Heart left ventricle (tissue), 16 donors: ENCODE data around the gene RCCD1. TPM values are rescaled to one million over a fixed set of nuclear protein-coding genes. Genes with fewer than 3 reads are reported as not detected.

Source experiments
- ATAC-seq, 4 donors: fragments of 200-7000 bp; cut with Tn5 transposase; one replicate each; pipeline ENCODE4 v1.9.1; 2020 to 2022; ENCODE audit warnings: moderate library complexity in 4 of 4, mild to moderate bottlenecking in 3 of 4, moderate number of reproducible peaks in 1 of 4
- DNase-seq, 5 donors: peaks; one replicate each; pipeline ENCODE4 v3.0.0-alpha.2; 2020
- H3K27ac ChIP-seq, 12 donors: fragments of 200-600 bp; sonication (generic) in 4 of 12; one replicate each; pipeline versions ENCODE4 v1.5.0 to v1.8.0; 2016 to 2022; ENCODE audit warnings: mild to moderate bottlenecking in 2 of 12
- H3K27me3 ChIP-seq, 9 donors: fragments of 200-600 bp; sonication (generic) in 2 of 9; one replicate each; pipeline versions ENCODE4 v1.5.1 to v1.8.0; 2016 to 2022; ENCODE audit warnings: mild to moderate bottlenecking in 3 of 9
- H3K36me3 ChIP-seq, 9 donors: fragments of 200-600 bp; sonication (generic) in 2 of 9; one replicate each; pipeline versions ENCODE4 v1.5.0 to v1.8.0; 2018 to 2022; ENCODE audit warnings: mild to moderate bottlenecking in 2 of 9
- H3K4me1 ChIP-seq, 12 donors: fragments of 200-600 bp; sonication (generic) in 4 of 12; one replicate each; pipeline versions ENCODE4 v1.5.0 to v1.8.0; 2016 to 2022; ENCODE audit warnings: mild to moderate bottlenecking in 3 of 12
- H3K4me3 ChIP-seq, 12 donors: fragments of 200-600 bp; sonication (generic) in 4 of 12; one replicate each; pipeline versions ENCODE4 v1.5.0 to v1.8.0; 2017 to 2022; ENCODE audit warnings: mild to moderate bottlenecking in 9 of 12, moderate library complexity in 4 of 12
- H3K9me3 ChIP-seq, 12 donors: fragments of 200-600 bp; sonication (generic) in 4 of 12; one replicate each; pipeline versions ENCODE4 v1.5.0 to v1.8.0; 2016 to 2022; ENCODE audit warnings: mild to moderate bottlenecking in 1 of 12
- POLR2A ChIP-seq, 2 donors: fragments of 450-650 bp; IDR thresholded peaks; one replicate each; pipeline ENCODE4 v1.6.1; 2017; ENCODE audit warnings: antibody characterized with exemption in 2 of 2, mild to moderate bottlenecking in 2 of 2, moderate library complexity in 2 of 2
- WGBS, 4 donors: extraction: QIAGEN DNeasy Blood & Tissue Kit in 2 of 4; methylation state at CpG; one replicate each; pipeline versions ENCODE4 v1.1.5 to v1.1.7; 2013 to 2018; 5-methylcytosine and 5-hydroxymethylcytosine counted together
- intact Hi-C, 10 donors: fragments of 100-400 bp; cut with DNase I; formaldehyde crosslinking; loops; one replicate each; pipeline versions ENCODE4 v1.11.1 to v1.14.2; 2022
- polyA plus RNA-seq, 2 donors: library from polyadenylated mRNA; stranded (reverse); fragments of 200-250 nt; gene quantifications; one replicate each; pipeline ENCODE4 v1.2.3, GENCODE V29; 2013
- total RNA-seq, 9 donors: library from RNA; depleted of rRNA in 2 of 9; stranded (reverse); fragments of >200 nt in 2 of 9; fragmentation: NEBNext Ultra II Directional in 3 of 9; extraction: Animal tissue kit (Norgen Biotek cat#: 25700) in 3 of 9; gene quantifications; one replicate each; pipeline versions ENCODE4 v1.1.0 to v1.2.4, GENCODE V29; 2016 to 2023
- TF ChIP-seq, protein P1 (sequence below), 12 donors: fragments of 200-600 bp; sonication (generic) in 4 of 12; IDR thresholded peaks; one replicate each; pipeline versions ENCODE4 v1.5.0 to v1.8.0; 2018 to 2022; ENCODE audit warnings: antibody characterized with exemption in 12 of 12, mild to moderate bottlenecking in 5 of 12
- donor health status: ischemic (EF 13 %, LVEDD 7.1; RV severe dilation, severe dysfunction).
- donor health status: healthy with polysubstance abuse.
- donor health status: DM: no; HTN: yes; CAD: no.
- donor health status: DM: no; HTN: no; CAD: no.
- donor health status: ischemic (EF 25% LVEDD 6.9; RV normal size, moderate dysfunction).
- donor health status: ischemic (EF 25% LVEDD 5.7; RV mildly dilated, moderate dysfunction).
- donor health status: healthy.
- donor health status: DM: yes; HTN: yes; CAD: no.
- donor health status: ischemic (EF 35%, LVEDD 5.7; RV mildly dilated, moderate dysfunction).
- donor health status: nonischemic (EF 11% LVEDD 7.7; RV severe dilation, severe dysfunction).
- donor health status: DM: yes; HTN: yes; CAD: no.
- donor health status: PGD.
- donor health status: ischemic (EF 29% LVEDD 5.4; RV normal size, mild dysfunction).
- donor health status: nonischemic (EF 23%, LVEDD 6.1; RV moderate dilation, normal function).

Gene RCCD1
- total and polyA plus RNA-seq, 11 donors, result 5.4 to 11.1 (median 6.9) TPM

DNA sequence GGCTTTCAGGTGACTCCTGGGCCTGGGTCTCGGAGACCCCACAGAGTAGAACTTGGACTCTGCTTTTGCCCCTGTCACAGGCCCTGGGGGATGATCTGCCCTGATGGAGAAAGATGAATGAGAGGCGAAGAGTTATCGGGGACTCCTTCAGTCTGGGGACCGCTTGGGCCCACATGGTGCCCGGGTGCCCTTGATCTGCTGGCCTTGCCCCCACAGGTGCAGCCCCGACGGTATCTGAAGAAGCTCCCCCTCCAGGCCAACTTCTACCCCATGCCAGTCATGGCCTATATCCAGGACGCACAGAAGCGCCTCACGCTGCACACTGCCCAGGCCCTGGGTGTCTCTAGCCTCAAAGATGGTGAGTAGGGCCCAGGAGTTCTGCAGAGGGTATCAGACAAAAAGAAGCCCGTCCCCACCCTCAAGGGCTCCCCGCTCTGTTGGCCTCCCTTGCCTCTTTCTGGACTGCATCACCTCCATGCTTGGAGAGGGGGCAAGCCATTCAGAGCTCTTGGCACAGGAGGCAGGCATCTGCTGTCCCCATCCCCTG is 41.2 kb upstream of the RCCD1 start:
- Histone ChIP-seq H3K27me3 (no peaks in the 10 kb centered on the region), H3K9me3 (no peaks in the 10 kb centered on the region), H3K36me3 (peaks cover 8 to 100% (median 96%) of the 10 kb centered on the region in 9 donors), H3K4me1 (peaks cover 0 to 52% (median 16%) of the 10 kb centered on the region in 12 donors), H3K4me3 (no peak overlapping the region), H3K27ac (peak overlapping the region in 1 of 12 donors; percentile 42)
- intact Hi-C loops, result no loop called here
- 92 to 95% (median 94%) methylated on average over 11 to 12 of the region's 12 CpGs for WGBS, 4 donors
- DNase-seq (peak in 2 of 5 donors; percentile 6 to 27), ATAC-seq (no peak)
- TF ChIP-seq, protein P1, sequence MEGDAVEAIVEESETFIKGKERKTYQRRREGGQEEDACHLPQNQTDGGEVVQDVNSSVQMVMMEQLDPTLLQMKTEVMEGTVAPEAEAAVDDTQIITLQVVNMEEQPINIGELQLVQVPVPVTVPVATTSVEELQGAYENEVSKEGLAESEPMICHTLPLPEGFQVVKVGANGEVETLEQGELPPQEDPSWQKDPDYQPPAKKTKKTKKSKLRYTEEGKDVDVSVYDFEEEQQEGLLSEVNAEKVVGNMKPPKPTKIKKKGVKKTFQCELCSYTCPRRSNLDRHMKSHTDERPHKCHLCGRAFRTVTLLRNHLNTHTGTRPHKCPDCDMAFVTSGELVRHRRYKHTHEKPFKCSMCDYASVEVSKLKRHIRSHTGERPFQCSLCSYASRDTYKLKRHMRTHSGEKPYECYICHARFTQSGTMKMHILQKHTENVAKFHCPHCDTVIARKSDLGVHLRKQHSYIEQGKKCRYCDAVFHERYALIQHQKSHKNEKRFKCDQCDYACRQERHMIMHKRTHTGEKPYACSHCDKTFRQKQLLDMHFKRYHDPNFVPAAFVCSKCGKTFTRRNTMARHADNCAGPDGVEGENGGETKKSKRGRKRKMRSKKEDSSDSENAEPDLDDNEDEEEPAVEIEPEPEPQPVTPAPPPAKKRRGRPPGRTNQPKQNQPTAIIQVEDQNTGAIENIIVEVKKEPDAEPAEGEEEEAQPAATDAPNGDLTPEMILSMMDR (IDR thresholded peaks at IDR 0.05), result no peak

DNA sequence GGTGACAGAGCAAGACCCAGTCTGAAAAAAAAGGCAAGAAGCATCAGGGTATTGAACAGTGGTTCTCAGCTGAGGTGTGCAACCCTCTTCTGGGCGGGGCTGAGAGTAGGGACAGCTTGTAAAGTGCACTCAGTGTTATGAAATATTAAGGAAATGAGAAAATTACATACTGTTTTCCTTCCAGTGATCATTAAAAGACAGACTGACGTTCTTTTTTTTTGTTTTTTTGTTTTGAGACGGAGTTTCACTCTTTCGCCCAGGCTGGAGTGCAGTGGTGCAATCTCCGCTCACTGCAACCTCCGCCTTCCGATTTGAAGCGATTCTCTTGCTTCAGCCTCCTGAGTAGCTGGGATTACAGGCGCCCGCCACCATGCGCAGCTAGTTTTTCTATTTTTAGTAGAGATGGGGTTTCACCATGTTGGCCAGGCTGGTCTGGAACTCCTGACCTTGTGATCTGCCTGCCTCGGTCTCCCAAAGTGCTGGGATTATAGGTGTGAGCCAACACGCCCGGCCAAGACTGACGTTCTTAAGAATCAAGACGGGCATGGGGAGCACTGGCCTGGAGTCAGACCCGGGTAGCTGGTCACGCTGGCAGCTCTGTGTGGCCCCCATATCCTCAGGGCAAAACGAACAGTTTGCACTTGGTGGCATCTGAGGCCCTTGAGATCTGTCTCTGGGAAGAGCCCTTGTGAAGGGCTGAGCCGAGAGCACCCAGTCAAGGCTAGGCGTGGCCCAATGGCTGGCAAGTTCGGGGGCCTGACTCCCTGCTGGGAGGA is 40.2 kb upstream of the RCCD1 start:
- DNase-seq (peak in 1 of 5 donors; percentile 25), ATAC-seq (no peak)
- Histone ChIP-seq H3K36me3 (peaks cover 8 to 100% (median 99%) of the 10 kb centered on the region in 9 donors), H3K4me3 (no peak overlapping the region), H3K4me1 (peaks cover 0 to 50% (median 10%) of the 10 kb centered on the region in 12 donors), H3K27me3 (no peaks in the 10 kb centered on the region), H3K9me3 (no peaks in the 10 kb centered on the region), H3K27ac (peak overlapping the region in 10 of 12 donors; percentile 50 to 85 (median 74))
- WGBS, 4 donors, result 92 to 94% (median 92%) methylated on average over 18 to 22 of the region's 22 CpGs
- TF ChIP-seq POLR2A (IDR thresholded peaks at IDR 0.05), result no peak
- TF ChIP-seq, protein P1 (IDR thresholded peaks at IDR 0.05), result no peak
- intact Hi-C loops, result no loop called here

DNA sequence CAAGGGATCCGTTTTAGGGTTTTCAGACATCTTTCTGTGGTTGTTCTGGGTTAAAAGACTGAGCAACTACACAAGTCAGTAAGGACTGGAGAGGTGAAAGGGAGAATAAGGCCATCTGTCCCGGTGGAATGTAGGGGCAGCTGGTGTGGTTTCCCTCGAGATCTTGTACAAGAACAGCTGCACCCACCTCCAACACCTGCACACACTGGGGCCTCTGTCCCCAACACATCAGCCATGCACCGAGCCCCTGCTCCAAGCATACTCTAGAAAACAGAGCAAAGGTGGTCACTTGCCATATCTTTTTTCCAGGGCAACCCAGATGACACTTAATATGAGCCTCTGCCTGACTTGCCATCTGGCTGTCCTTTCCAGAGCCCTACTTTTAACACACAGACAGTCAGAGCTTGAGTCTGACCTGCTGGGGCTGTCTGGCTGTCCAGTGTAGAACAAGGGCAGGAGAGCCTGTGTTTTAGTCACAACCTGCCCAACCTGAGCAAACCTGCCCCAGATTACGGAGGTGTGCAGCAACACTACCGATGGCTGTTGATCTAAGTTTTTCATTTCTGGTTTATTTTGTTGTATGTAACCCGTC is 39.4 kb upstream of the RCCD1 start:
- ATAC-seq (peak in 3 of 4 donors; percentile 4 to 31 (median 5)), DNase-seq (no peak)
- H3K4me1 ChIP-seq, result peaks cover 0 to 46% (median 10%) of the 10 kb centered on the region in 12 donors
- H3K27ac ChIP-seq, result peak overlapping the region in 11 of 12 donors; percentile 30 to 85 (median 71)
- H3K36me3 ChIP-seq, result peaks cover 11 to 100% (median 99%) of the 10 kb centered on the region in 9 donors
- no peaks in the 10 kb centered on the region for H3K9me3 ChIP-seq
- H3K4me3 ChIP-seq, result no peak overlapping the region
- intact Hi-C loops, result no loop called here
- no peak for TF ChIP-seq POLR2A (IDR thresholded peaks at IDR 0.05)
- TF ChIP-seq, protein P1 (IDR thresholded peaks at IDR 0.05), result no peak
- WGBS, 4 donors, result 74 to 88% (median 83%) methylated on average over 7 of the region's 7 CpGs
- no peaks in the 10 kb centered on the region for H3K27me3 ChIP-seq
